Measurements from ENCODE around the gene OR10K1.

DNA sequence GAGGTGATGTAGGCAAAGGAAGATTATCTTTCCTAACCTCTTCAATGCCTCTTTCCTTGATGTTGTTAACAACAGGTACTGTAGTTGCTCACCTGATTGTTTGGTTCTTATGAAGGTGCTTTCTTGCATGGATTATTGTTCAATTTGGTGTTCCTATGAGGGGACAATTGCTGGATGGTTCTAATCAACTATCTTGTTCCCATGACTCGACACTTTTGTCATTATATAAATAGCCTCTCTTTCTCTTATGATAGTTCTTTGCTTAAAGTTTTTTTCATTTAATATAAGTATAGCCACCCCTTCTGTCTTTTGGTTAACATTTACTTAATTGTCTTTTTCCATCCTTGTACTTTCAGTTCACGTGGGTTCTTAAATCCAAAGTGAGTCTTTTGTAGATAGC is 45.9 kb downstream of the OR10K1 start:
- TF ChIP-seq, protein P1, sequence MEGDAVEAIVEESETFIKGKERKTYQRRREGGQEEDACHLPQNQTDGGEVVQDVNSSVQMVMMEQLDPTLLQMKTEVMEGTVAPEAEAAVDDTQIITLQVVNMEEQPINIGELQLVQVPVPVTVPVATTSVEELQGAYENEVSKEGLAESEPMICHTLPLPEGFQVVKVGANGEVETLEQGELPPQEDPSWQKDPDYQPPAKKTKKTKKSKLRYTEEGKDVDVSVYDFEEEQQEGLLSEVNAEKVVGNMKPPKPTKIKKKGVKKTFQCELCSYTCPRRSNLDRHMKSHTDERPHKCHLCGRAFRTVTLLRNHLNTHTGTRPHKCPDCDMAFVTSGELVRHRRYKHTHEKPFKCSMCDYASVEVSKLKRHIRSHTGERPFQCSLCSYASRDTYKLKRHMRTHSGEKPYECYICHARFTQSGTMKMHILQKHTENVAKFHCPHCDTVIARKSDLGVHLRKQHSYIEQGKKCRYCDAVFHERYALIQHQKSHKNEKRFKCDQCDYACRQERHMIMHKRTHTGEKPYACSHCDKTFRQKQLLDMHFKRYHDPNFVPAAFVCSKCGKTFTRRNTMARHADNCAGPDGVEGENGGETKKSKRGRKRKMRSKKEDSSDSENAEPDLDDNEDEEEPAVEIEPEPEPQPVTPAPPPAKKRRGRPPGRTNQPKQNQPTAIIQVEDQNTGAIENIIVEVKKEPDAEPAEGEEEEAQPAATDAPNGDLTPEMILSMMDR (IDR thresholded peaks at IDR 0.05): no peak
- TF ChIP-seq POLR2A (IDR thresholded peaks at IDR 0.05): no peak
